ENCODE measurements around the gene SLC39A2.
"Not testable (repeated sequence)": the region's sequence is repeated elsewhere in the genome, so short reads cannot be mapped to it uniquely, and the experiment has no call there.

Gene SLC39A2

GRCh38 chr14:21026274-21026987, 27.3 kb downstream of the SLC39A2 start:
- DNase-seq, result no peak

GRCh38 chr14:21026988-21027315, 27.9 kb downstream of the SLC39A2 start:
- no peak for DNase-seq

- DNase-seq, result no peak
Observed at GRCh38 chr14:21029917-21030316, 30.8 kb downstream of the SLC39A2 start, which contains the start of gene TPPP2. Gene TPPP2, plus strand, starts transcription at chr14:21030217. Its CDS starts 365 bp downstream, at chr14:21030582.

- no peak for DNase-seq
Observed at GRCh38 chr14:21030531-21030930, 31.4 kb downstream of the SLC39A2 start.

- DNase-seq, result no peak
Observed at GRCh38 chr14:21032326-21033132, 33.4 kb downstream of the SLC39A2 start.

GRCh38 chr14:21033133-21033698, 34.1 kb downstream of the SLC39A2 start:
- no peak for DNase-seq

DNA sequence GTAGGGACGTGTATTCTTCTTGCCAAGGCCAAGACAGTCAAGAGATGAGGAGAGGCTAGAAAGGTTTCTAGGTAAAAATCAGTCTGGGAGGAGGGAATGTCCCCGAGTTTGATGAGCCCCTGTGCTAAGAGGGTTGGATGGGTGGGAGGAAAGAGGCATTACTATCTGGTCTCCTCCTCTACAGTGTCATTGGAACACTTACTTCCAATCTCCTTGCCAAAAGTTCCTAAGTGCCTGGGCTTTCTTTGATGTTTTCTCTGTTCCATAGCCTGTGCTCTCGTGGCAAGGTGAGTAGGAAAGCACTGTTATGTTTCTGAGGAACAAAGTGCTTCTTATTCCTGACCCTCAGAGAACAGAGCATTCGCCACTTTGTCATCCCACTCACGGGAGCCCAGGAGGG, 35.6 kb downstream of the SLC39A2 start, which contains the start of gene RNASE13:
TSS of gene RNASE13 (minus strand) at position 101 of the 400 bp plus-strand sequence. CDS start 519 bp downstream, outside the sequence.
- DNase-seq, result no peak

DNA sequence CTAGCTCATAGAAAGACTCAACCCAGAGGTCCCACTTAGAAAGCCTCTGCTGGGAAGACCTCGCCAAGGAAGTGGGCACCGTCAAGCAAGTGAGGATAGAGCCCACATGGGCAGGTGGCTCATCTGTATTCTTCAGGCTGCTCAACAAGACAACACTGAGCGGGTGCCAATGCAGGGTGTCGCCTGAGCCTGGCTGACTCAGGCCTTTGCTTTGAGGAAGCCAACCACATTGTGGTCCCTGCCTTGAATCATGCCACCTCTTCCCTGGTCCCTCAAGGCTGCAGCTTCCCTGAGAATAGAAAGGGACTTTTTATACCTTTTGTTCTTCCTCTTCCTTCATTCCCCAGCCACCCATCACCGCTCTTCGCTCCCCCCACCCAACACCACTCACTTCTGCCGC, 37.7 kb downstream of the SLC39A2 start:
- no peak for DNase-seq

GRCh38 chr14:21037156-21037555, 38.1 kb downstream of the SLC39A2 start:
- no peak for DNase-seq

DNA sequence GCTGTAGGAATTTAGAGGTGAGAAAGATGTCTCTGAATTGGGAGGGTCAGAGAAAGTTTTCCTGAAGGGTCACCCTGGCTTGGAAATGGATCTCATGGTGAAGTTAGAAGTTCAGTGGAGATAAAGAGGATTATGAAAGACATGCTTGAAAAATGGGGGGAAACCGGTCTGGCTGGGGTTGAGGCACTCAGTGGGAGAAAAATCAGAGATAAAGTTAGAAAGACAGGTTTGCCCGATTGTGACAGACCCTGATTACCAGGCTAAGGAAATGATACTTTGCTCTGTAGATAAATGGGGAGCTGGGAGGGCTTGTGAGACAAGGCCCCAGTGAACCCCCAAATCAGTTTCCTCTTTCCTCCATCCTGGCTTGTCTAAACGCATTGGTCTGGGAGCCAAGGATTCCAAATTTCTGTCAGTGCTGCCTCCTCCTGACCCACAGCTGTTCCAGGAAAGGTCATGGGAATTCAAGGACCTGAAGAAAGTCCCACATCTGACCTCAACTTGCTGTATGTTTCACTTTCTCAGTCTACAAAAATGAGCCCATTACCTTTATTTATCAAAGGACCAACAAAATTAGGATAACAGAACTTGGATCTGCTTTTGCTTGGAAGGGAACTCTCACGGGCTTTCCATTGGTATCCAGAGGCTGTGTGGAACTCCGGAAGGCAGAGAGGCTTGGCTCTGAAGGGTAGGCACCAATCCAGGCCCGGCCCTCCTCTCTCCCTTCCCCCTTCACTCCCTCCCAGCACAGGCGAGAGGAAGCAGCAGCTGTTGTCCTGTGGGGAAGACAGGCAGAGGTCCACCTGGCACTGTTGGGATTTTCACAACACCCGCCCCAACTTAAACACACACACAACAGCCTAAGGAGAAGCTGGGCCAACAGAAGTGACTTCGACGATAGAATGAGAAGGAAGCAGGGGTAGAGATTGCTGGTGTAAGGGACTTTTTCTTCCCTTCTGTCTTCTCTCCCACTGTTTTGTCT, 39.6 kb downstream of the SLC39A2 start:
- DNase-seq, result no peak

- no peak for DNase-seq
Observed at GRCh38 chr14:21039585-21040369, 40.7 kb downstream of the SLC39A2 start.

GRCh38 chr14:21040370-21040925, 41.4 kb downstream of the SLC39A2 start:
- DNase-seq, result no peak

- not testable (repeated sequence) for DNase-seq
Observed at GRCh38 chr14:21040941-21041340, 41.8 kb downstream of the SLC39A2 start.

GRCh38 chr14:21041676-21042433, 42.8 kb downstream of the SLC39A2 start, which contains the start of gene RNASE7:
Gene RNASE7, plus strand, starts transcription at chr14:21042362. Its CDS starts 631 bp downstream, at chr14:21042993.
- DNase-seq, result no peak

- no peak for DNase-seq
Observed at GRCh38 chr14:21042918-21043317, 43.8 kb downstream of the SLC39A2 start.

GRCh38 chr14:21043387-21043973, 44.4 kb downstream of the SLC39A2 start:
- DNase-seq, result no peak

DNA sequence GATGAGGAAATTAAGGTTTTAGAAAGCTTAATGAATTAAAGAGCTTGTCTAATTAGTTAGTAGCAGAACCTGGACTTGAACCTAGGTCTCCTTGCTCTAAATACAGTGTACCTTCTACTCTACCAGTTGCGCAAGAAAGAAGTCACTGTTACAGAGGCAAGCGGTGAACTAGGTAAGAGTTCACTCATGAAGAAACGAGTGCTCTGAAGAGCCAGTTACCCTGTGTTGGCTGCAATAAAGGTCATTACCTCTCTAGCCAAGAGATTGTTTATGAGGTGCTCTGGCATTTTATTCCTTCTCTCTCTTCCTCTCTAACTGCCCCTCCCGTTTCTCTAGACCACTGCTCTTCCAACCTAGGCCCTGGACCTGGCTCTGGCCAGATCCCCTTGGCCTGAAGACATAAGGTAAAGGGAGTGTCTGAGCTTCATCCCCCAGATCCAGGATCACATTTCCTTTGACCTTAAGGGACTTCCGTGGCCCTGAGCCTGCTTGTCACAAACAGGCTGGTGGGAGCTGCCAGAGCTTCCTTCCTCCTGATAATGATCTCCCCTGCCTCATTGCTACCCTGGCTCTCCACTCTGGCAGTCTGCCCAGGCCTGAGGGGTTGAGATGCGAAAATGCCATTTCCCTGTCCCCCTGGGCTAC, 45.0 kb downstream of the SLC39A2 start:
- DNase-seq, result no peak

GRCh38 chr14:21047378-21047781, 48.3 kb downstream of the SLC39A2 start:
- DNase-seq, result no peak

GRCh38 chr14:21048638-21049037, 49.5 kb downstream of the SLC39A2 start:
- DNase-seq, result no peak

GRCh38 chr14:21049271-21049673, 50.2 kb downstream of the SLC39A2 start:
- no peak for DNase-seq

All from 8988T (cell line).